ENCODE measurements around the gene NOTO. TPM values are rescaled to one million over a fixed set of nuclear protein-coding genes. Genes with fewer than 3 reads are reported as not detected.

The NOTO gene
- total and polyA plus RNA-seq, 2 donors (not counting 1 experiment from before 2014, with no cell fraction given): not detected

- H3K9ac ChIP-seq (ENCODE audit: insufficient read depth, low read length): no peak overlapping the region
- TF ChIP-seq EZH2 (IDR thresholded peaks at IDR 0.05; ENCODE audit: low read length, missing control alignments) (no peak), CTCF (conservative IDR thresholded peaks at IDR 0.05 in 1 of 2, IDR thresholded peaks at IDR 0.05 in 1 of 2; ENCODE audit: low read depth in 1 of 2, low read length in 2 of 2) (peak; percentile 85 to 94)
- no peaks in the 10 kb centered on the region for H3K4me1 ChIP-seq (ENCODE audit: control insufficient read depth, extremely low read depth, insufficient read depth, low read length)
- no peak overlapping the region for H3K27ac ChIP-seq (ENCODE audit: insufficient read depth, low read length)
- H3K4me2 ChIP-seq (ENCODE audit: extremely low read depth, insufficient read depth, low read length): no peak overlapping the region
- no peaks in the 10 kb centered on the region for H4K20me1 ChIP-seq (ENCODE audit: control insufficient read depth, extremely low read depth, insufficient read depth, low read length)
- no peak overlapping the region for H3K4me3 ChIP-seq (replicated peaks in 1 of 4; ENCODE audit: control extremely low read depth in 1 of 4, insufficient read depth in 1 of 4, low read depth in 3 of 4, low read length in 4 of 4)
- peaks cover 16% of the 10 kb centered on the region for H3K79me2 ChIP-seq (ENCODE audit: control insufficient read depth, insufficient read depth, low read length)
- DNase-seq (ENCODE audit: low read depth in 2 of 2): peak; percentile 76 to 80
- no peaks in the 10 kb centered on the region for H3K36me3 ChIP-seq (ENCODE audit: control insufficient read depth, insufficient read depth, low read length)
- H3K27me3 ChIP-seq (ENCODE audit: control insufficient read depth, insufficient read depth, low read length): no peaks in the 10 kb centered on the region
- no peak overlapping the region for H2AFZ ChIP-seq (ENCODE audit: low read length)
- H3K9me3 ChIP-seq (ENCODE audit: control insufficient read depth, insufficient read depth, low read depth, low read length): no peaks in the 10 kb centered on the region
Measured at GRCh38 chr2:73212448-73213176, 10.2 kb downstream of the NOTO start.

GRCh38 chr2:73214120-73215035 is 12.0 kb downstream of the NOTO start, which contains the start of gene SMYD5:
Gene SMYD5, plus strand, starts transcription at chr2:73214245. Its CDS starts 22 bp downstream, at chr2:73214267.
- peak; percentile 77 to 82 for DNase-seq (ENCODE audit: low read depth in 2 of 2)
- no peaks in the 10 kb centered on the region for H3K9me3 ChIP-seq (ENCODE audit: control insufficient read depth, insufficient read depth, low read depth, low read length)
- H3K4me1 ChIP-seq (ENCODE audit: control insufficient read depth, extremely low read depth, insufficient read depth, low read length): no peaks in the 10 kb centered on the region
- no peaks in the 10 kb centered on the region for H3K36me3 ChIP-seq (ENCODE audit: control insufficient read depth, insufficient read depth, low read length)
- H3K4me2 ChIP-seq (ENCODE audit: extremely low read depth, insufficient read depth, low read length): peak within 1 kb of the TSS; percentile 93
- H3K27ac ChIP-seq (ENCODE audit: insufficient read depth, low read length): peak within 1 kb of the TSS; percentile 86
- peak within 1 kb of the TSS; percentile 77 to 89 (median 84) for H3K4me3 ChIP-seq (replicated peaks in 1 of 4; ENCODE audit: control extremely low read depth in 1 of 4, insufficient read depth in 1 of 4, low read depth in 3 of 4, low read length in 4 of 4)
- H3K27me3 ChIP-seq (ENCODE audit: control insufficient read depth, insufficient read depth, low read length): no peaks in the 10 kb centered on the region
- TF ChIP-seq EZH2 (IDR thresholded peaks at IDR 0.05; ENCODE audit: low read length, missing control alignments): no peak
- TF ChIP-seq CTCF (conservative IDR thresholded peaks at IDR 0.05 in 1 of 2, IDR thresholded peaks at IDR 0.05 in 1 of 2; ENCODE audit: low read depth in 1 of 2, low read length in 2 of 2): no peak
- H3K9ac ChIP-seq (ENCODE audit: insufficient read depth, low read length): peak within 1 kb of the TSS; percentile 96
- H4K20me1 ChIP-seq (ENCODE audit: control insufficient read depth, extremely low read depth, insufficient read depth, low read length): no peaks in the 10 kb centered on the region
- H2AFZ ChIP-seq (ENCODE audit: low read length): peak within 1 kb of the TSS; percentile 87
- peaks cover 16% of the 10 kb centered on the region for H3K79me2 ChIP-seq (ENCODE audit: control insufficient read depth, insufficient read depth, low read length)

GRCh38 chr2:73215254-73215653 is 12.9 kb downstream of the NOTO start:
- Histone ChIP-seq H3K9ac (ENCODE audit: insufficient read depth, low read length) (no peak overlapping the region), H3K4me3 (replicated peaks in 1 of 4; ENCODE audit: control extremely low read depth in 1 of 4, insufficient read depth in 1 of 4, low read depth in 3 of 4, low read length in 4 of 4) (peak overlapping the region in 3 of 4 experiments; percentile 77 to 84 (median 83)), H3K4me1 (ENCODE audit: control insufficient read depth, extremely low read depth, insufficient read depth, low read length) (no peaks in the 10 kb centered on the region), H2AFZ (ENCODE audit: low read length) (no peak overlapping the region), H3K79me2 (ENCODE audit: control insufficient read depth, insufficient read depth, low read length) (peaks cover 16% of the 10 kb centered on the region), H3K36me3 (ENCODE audit: control insufficient read depth, insufficient read depth, low read length) (no peaks in the 10 kb centered on the region), H3K9me3 (ENCODE audit: control insufficient read depth, insufficient read depth, low read depth, low read length) (no peaks in the 10 kb centered on the region), H3K27me3 (ENCODE audit: control insufficient read depth, insufficient read depth, low read length) (no peaks in the 10 kb centered on the region), H4K20me1 (ENCODE audit: control insufficient read depth, extremely low read depth, insufficient read depth, low read length) (no peaks in the 10 kb centered on the region), H3K4me2 (ENCODE audit: extremely low read depth, insufficient read depth, low read length) (peak overlapping the region; percentile 93), H3K27ac (ENCODE audit: insufficient read depth, low read length) (no peak overlapping the region)
- no peak for DNase-seq (ENCODE audit: low read depth in 2 of 2)
- no peak for TF ChIP-seq EZH2 (IDR thresholded peaks at IDR 0.05; ENCODE audit: low read length, missing control alignments)
- no peak for TF ChIP-seq CTCF (conservative IDR thresholded peaks at IDR 0.05 in 1 of 2, IDR thresholded peaks at IDR 0.05 in 1 of 2; ENCODE audit: low read depth in 1 of 2, low read length in 2 of 2)

Measured in fibroblast of lung (primary cell).